HUES6 (cell line): Measurements from ENCODE around the gene TRDN.

Experiments used
- H3K27ac ChIP-seq: 2 replicates; pipeline ENCODE4 v1.7.0; 2013; ENCODE audit warnings: low read depth, mild to moderate bottlenecking, low read length, inconsistent platforms
- H3K27me3 ChIP-seq: 2 replicates; pipeline ENCODE4 v1.6.1; 2013; ENCODE audit warnings: low read length; ENCODE audit not compliant: control insufficient read depth, insufficient read depth
- H3K36me3 ChIP-seq: 2 replicates; pipeline ENCODE4 v1.6.1; 2013; ENCODE audit warnings: low read length; ENCODE audit not compliant: control insufficient read depth, insufficient read depth
- H3K4me1 ChIP-seq: 2 replicates; pipeline ENCODE4 v1.6.1; 2013; ENCODE audit warnings: low read length; ENCODE audit not compliant: control insufficient read depth, insufficient read depth
- H3K4me3 ChIP-seq: 2 replicates; pipeline ENCODE4 v1.5.1; 2013; ENCODE audit warnings: low read depth, low read length
- H3K9ac ChIP-seq: one replicate; pipeline ENCODE4 v1.6.1; 2013; ENCODE audit warnings: mild to moderate bottlenecking, low read length
- H3K9me3 ChIP-seq: 2 replicates; pipeline ENCODE4 v1.6.1; 2013; ENCODE audit warnings: low read depth, low read length; ENCODE audit not compliant: control insufficient read depth, insufficient read depth

Gene TRDN

GRCh38 chr6:123636782-123637181 is at the start of gene TRDN:
TRDN (minus strand) TSS chr6:123636950; CDS start chr6:123636775, 175 bp downstream.
- H3K27ac ChIP-seq, result no peak within 1 kb of the TSS
- no peaks in the 10 kb centered on the region for H3K27me3 ChIP-seq
- no peaks in the 10 kb centered on the region for H3K9me3 ChIP-seq
- peaks cover 7% of the 10 kb centered on the region for H3K4me1 ChIP-seq
- H3K9ac ChIP-seq, result no peak within 1 kb of the TSS
- no peaks in the 10 kb centered on the region for H3K36me3 ChIP-seq
- no peak within 1 kb of the TSS for H3K4me3 ChIP-seq

- H3K27ac ChIP-seq, result no peak overlapping the region
- H3K4me3 ChIP-seq, result no peak overlapping the region
- H3K36me3 ChIP-seq, result no peaks in the 10 kb centered on the region
- H3K9me3 ChIP-seq, result no peaks in the 10 kb centered on the region
- H3K4me1 ChIP-seq, result no peaks in the 10 kb centered on the region
- no peak overlapping the region for H3K9ac ChIP-seq
- no peaks in the 10 kb centered on the region for H3K27me3 ChIP-seq
Observed at GRCh38 chr6:123681957-123682462, 45.3 kb upstream of the TRDN start.

- Histone ChIP-seq H3K27me3 (no peaks in the 10 kb centered on the region), H3K9ac (no peak overlapping the region), H3K9me3 (peaks cover 23% of the 10 kb centered on the region), H3K4me3 (no peak overlapping the region), H3K4me1 (no peaks in the 10 kb centered on the region), H3K36me3 (no peaks in the 10 kb centered on the region), H3K27ac (no peak overlapping the region)
Observed at GRCh38 chr6:123677897-123678296, 41.1 kb upstream of the TRDN start.

- no peaks in the 10 kb centered on the region for H3K36me3 ChIP-seq
- H3K27me3 ChIP-seq, result no peaks in the 10 kb centered on the region
- no peak overlapping the region for H3K9ac ChIP-seq
- H3K4me1 ChIP-seq, result no peaks in the 10 kb centered on the region
- H3K9me3 ChIP-seq, result peaks cover 23% of the 10 kb centered on the region
- H3K27ac ChIP-seq, result no peak overlapping the region
- H3K4me3 ChIP-seq, result no peak overlapping the region
Observed at GRCh38 chr6:123676793-123677192, 40.0 kb upstream of the TRDN start.

GRCh38 chr6:123668965-123669591 is 32.3 kb upstream of the TRDN start:
- H3K9ac ChIP-seq, result no peak overlapping the region
- H3K4me3 ChIP-seq, result no peak overlapping the region
- no peaks in the 10 kb centered on the region for H3K36me3 ChIP-seq
- peaks cover under 1% of the 10 kb centered on the region; the same call in 1 of the 2 replicates for H3K4me1 ChIP-seq
- no peaks in the 10 kb centered on the region for H3K27me3 ChIP-seq
- peaks cover 6% of the 10 kb centered on the region; the same call in 1 of the 2 replicates for H3K9me3 ChIP-seq
- no peak overlapping the region for H3K27ac ChIP-seq

GRCh38 chr6:123668063-123668462 is 31.3 kb upstream of the TRDN start:
- Histone ChIP-seq H3K4me1 (peaks cover 4% of the 10 kb centered on the region; the same call in 1 of the 2 replicates), H3K4me3 (no peak overlapping the region), H3K27me3 (no peaks in the 10 kb centered on the region), H3K9me3 (no peaks in the 10 kb centered on the region), H3K27ac (no peak overlapping the region), H3K9ac (no peak overlapping the region), H3K36me3 (no peaks in the 10 kb centered on the region)

- Histone ChIP-seq H3K4me1 (peaks cover 4% of the 10 kb centered on the region; the same call in 1 of the 2 replicates), H3K9me3 (no peaks in the 10 kb centered on the region), H3K36me3 (no peaks in the 10 kb centered on the region), H3K4me3 (no peak overlapping the region), H3K9ac (no peak overlapping the region), H3K27ac (no peak overlapping the region), H3K27me3 (no peaks in the 10 kb centered on the region)
Observed at GRCh38 chr6:123663436-123663835, 26.7 kb upstream of the TRDN start.

GRCh38 chr6:123662757-123663156 is 26.0 kb upstream of the TRDN start:
- Histone ChIP-seq H3K9ac (no peak overlapping the region), H3K4me1 (peaks cover 4% of the 10 kb centered on the region; the same call in 1 of the 2 replicates)

GRCh38 chr6:123661105-123661891 is 24.5 kb upstream of the TRDN start:
- H3K27ac ChIP-seq, result no peak overlapping the region
- H3K9me3 ChIP-seq, result no peaks in the 10 kb centered on the region
- H3K4me1 ChIP-seq, result peaks cover 4% of the 10 kb centered on the region; the same call in 1 of the 2 replicates
- H3K36me3 ChIP-seq, result no peaks in the 10 kb centered on the region
- no peak overlapping the region for H3K4me3 ChIP-seq
- H3K9ac ChIP-seq, result no peak overlapping the region
- no peaks in the 10 kb centered on the region for H3K27me3 ChIP-seq

More at GRCh38 chr6:123662757-123663156, 26.0 kb upstream of the TRDN start:
- Histone ChIP-seq H3K27me3 (no peaks in the 10 kb centered on the region), H3K27ac (no peak overlapping the region), H3K4me3 (no peak overlapping the region), H3K9me3 (no peaks in the 10 kb centered on the region), H3K36me3 (no peaks in the 10 kb centered on the region)

- Histone ChIP-seq H3K27ac (no peak overlapping the region), H3K4me3 (no peak overlapping the region), H3K9me3 (no peaks in the 10 kb centered on the region), H3K9ac (no peak overlapping the region), H3K36me3 (no peaks in the 10 kb centered on the region), H3K27me3 (no peaks in the 10 kb centered on the region), H3K4me1 (peaks cover 4% of the 10 kb centered on the region; the same call in 1 of the 2 replicates)
Observed at GRCh38 chr6:123659960-123660748, 23.4 kb upstream of the TRDN start.
